GM12801 (cell line): ENCODE data around the gene KCNJ2.

Experiments used
- CTCF ChIP-seq: IDR thresholded peaks from one replicate; pipeline ENCODE4 v1.5.1; 2011; ENCODE audit warnings: control low read depth; ENCODE audit not compliant: insufficient read length; ENCODE audit errors: extremely low read depth

The KCNJ2 gene

GRCh38 chr17:70217571-70217970 lies 48.2 kb downstream of the KCNJ2 start:
- no peak for TF ChIP-seq CTCF

- TF ChIP-seq CTCF = no peak
Measured at GRCh38 chr17:70225276-70225675, 55.9 kb downstream of the KCNJ2 start.
